Epithelial cell of proximal tubule (primary cell): Measurements from ENCODE around the gene ZSCAN5C. TPM values are rescaled to one million over a fixed set of nuclear protein-coding genes. Genes with fewer than 3 reads are reported as not detected.

ENCODE experiments used
- DNase-seq: peaks from one replicate; pipeline ENCODE4 v3.0.0-alpha.2; 2011; ENCODE audit warnings: low read depth
- H3K4me3 ChIP-seq: 2 replicates; pipeline ENCODE4 v1.5.1; 2011; ENCODE audit warnings: low read depth, mild to moderate bottlenecking, low read length
- CTCF ChIP-seq: conservative IDR thresholded peaks from 2 replicates; pipeline ENCODE4 v1.5.1; 2012; ENCODE audit warnings: low read depth, mild to moderate bottlenecking, low read length
- total RNA-seq: library from RNA; depleted of rRNA; stranded (reverse); fragments of >200 nt; gene quantifications from 2 replicates; pipeline ENCODE4 v1.2.3, GENCODE V29; 2015

The ZSCAN5C gene
- total RNA-seq, 1 donor from 2014 or later: not detected

- no peak for TF ChIP-seq CTCF
- H3K4me3 ChIP-seq: no peak overlapping the region
- no peak for DNase-seq
Observed at GRCh38 chr19:56159622-56160271, 42.3 kb upstream of the ZSCAN5C start.

- TF ChIP-seq CTCF: no peak
- no peak overlapping the region for H3K4me3 ChIP-seq
- no peak for DNase-seq
Observed at GRCh38 chr19:56161534-56161933, 40.5 kb upstream of the ZSCAN5C start.

- H3K4me3 ChIP-seq: no peak overlapping the region
- no peak for DNase-seq
- no peak for TF ChIP-seq CTCF
Observed at GRCh38 chr19:56162258-56162657, 39.8 kb upstream of the ZSCAN5C start.

- no peak for TF ChIP-seq CTCF
- DNase-seq: no peak
- no peak overlapping the region for H3K4me3 ChIP-seq
Observed at GRCh38 chr19:56163097-56163496, 39.0 kb upstream of the ZSCAN5C start.

- no peak for TF ChIP-seq CTCF
- no peak for DNase-seq
- no peak overlapping the region for H3K4me3 ChIP-seq
Observed at GRCh38 chr19:56167064-56167578, 35.0 kb upstream of the ZSCAN5C start.

GRCh38 chr19:56170261-56170660 is 31.8 kb upstream of the ZSCAN5C start:
- DNase-seq: peak; percentile 89
- H3K4me3 ChIP-seq: peak overlapping the region; percentile 50
- no peak for TF ChIP-seq CTCF

- DNase-seq: no peak
- no peak overlapping the region for H3K4me3 ChIP-seq
- no peak for TF ChIP-seq CTCF
Observed at GRCh38 chr19:56174086-56174485, 28.0 kb upstream of the ZSCAN5C start.
